GM23338 (cell line): ENCODE results near the gene MCM7.

Experiments
- EZH2 ChIP-seq: fragments of 200-600 bp; sonication (generic); IDR thresholded peaks from one replicate; pipeline ENCODE4 v1.8.0; 2017; ENCODE audit warnings: antibody characterized with exemption, mild to moderate bottlenecking, low read depth; ENCODE audit not compliant: unreplicated experiment
- EZH2phosphoT487 ChIP-seq: fragments of 200-600 bp; sonication (generic); IDR thresholded peaks from one replicate; pipeline ENCODE4 v1.8.1; 2018; ENCODE audit warnings: antibody characterized with exemption; ENCODE audit not compliant: unreplicated experiment
- TF ChIP-seq, protein P1 (sequence below), 2 experiments: fragments of 200-600 bp in 1 of 2; sonication (generic) in 1 of 2; conservative IDR thresholded peaks; 2 replicates each; pipeline versions ENCODE4 v1.5.1 to v1.6.1; 2016 to 2017; ENCODE audit warnings: antibody characterized with exemption in 2 of 2, low read depth in 2 of 2, mild to moderate bottlenecking in 2 of 2, moderate library complexity in 1 of 2
- TF ChIP-seq, protein P2 (sequence below): IDR thresholded peaks from one replicate; pipeline ENCODE4 v1.6.1; 2018; ENCODE audit warnings: antibody characterized with exemption; ENCODE audit not compliant: unreplicated experiment

DNA sequence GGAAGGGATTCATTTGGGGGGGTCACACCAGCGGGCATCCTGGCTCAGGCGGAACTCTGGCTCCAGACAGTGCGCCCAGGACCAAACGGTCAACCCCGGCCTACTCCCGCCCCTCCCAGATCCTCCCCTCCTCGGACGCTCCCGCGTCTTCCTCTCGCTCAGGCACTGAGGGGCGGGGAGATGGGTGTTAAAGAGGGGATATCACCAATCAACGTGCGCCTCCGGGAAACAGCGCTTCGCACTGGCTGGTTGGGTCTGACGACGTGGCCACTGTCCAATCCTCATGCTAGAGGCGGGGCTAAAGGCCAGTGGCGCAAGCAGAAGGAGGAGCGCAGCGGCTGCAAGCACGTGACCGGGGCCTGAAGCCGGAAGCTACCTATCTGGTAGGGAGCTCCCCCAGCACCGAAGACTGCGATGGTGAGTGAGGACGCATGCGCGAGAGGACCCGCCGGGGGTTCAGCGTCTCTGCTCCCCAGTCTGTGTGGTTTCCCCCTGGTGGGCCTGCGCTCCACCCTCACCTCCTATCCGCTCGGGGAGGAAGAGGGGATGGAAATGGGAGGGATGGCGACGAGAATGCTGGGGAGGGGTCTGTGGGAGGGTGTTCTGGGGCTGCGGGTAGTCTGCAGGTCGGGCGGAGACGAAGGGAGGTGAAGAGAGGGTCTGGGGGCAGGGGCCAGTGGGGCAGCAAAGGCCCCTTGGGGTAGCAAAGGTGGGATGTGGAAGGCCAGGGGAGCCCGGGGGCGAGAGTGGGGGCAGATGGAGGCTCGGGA is 47.5 kb upstream of the MCM7 start, which contains the start of gene LAMTOR4:
- TF ChIP-seq EZH2phosphoT487 (no peak), EZH2 (no peak)
- TF ChIP-seq, protein P1, sequence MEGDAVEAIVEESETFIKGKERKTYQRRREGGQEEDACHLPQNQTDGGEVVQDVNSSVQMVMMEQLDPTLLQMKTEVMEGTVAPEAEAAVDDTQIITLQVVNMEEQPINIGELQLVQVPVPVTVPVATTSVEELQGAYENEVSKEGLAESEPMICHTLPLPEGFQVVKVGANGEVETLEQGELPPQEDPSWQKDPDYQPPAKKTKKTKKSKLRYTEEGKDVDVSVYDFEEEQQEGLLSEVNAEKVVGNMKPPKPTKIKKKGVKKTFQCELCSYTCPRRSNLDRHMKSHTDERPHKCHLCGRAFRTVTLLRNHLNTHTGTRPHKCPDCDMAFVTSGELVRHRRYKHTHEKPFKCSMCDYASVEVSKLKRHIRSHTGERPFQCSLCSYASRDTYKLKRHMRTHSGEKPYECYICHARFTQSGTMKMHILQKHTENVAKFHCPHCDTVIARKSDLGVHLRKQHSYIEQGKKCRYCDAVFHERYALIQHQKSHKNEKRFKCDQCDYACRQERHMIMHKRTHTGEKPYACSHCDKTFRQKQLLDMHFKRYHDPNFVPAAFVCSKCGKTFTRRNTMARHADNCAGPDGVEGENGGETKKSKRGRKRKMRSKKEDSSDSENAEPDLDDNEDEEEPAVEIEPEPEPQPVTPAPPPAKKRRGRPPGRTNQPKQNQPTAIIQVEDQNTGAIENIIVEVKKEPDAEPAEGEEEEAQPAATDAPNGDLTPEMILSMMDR (conservative IDR thresholded peaks at IDR 0.05; ENCODE audit: low read depth in 2 of 2): peak in 1 of 2 experiments; percentile 23; a peak in 2 of 4 replicates
- TF ChIP-seq, protein P2, sequence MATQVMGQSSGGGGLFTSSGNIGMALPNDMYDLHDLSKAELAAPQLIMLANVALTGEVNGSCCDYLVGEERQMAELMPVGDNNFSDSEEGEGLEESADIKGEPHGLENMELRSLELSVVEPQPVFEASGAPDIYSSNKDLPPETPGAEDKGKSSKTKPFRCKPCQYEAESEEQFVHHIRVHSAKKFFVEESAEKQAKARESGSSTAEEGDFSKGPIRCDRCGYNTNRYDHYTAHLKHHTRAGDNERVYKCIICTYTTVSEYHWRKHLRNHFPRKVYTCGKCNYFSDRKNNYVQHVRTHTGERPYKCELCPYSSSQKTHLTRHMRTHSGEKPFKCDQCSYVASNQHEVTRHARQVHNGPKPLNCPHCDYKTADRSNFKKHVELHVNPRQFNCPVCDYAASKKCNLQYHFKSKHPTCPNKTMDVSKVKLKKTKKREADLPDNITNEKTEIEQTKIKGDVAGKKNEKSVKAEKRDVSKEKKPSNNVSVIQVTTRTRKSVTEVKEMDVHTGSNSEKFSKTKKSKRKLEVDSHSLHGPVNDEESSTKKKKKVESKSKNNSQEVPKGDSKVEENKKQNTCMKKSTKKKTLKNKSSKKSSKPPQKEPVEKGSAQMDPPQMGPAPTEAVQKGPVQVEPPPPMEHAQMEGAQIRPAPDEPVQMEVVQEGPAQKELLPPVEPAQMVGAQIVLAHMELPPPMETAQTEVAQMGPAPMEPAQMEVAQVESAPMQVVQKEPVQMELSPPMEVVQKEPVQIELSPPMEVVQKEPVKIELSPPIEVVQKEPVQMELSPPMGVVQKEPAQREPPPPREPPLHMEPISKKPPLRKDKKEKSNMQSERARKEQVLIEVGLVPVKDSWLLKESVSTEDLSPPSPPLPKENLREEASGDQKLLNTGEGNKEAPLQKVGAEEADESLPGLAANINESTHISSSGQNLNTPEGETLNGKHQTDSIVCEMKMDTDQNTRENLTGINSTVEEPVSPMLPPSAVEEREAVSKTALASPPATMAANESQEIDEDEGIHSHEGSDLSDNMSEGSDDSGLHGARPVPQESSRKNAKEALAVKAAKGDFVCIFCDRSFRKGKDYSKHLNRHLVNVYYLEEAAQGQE: no peak
